COLO668 (cell line): ENCODE data around the gene FXR2.

Experiments
- DNase-seq: peaks from one replicate; lab custom pipeline; 2025; ENCODE audit not compliant: unreplicated experiment; lab: John Stamatoyannopoulos, UW

FXR2 gene

GRCh38 chr17:7589204-7589868 lies 25.4 kb downstream of the FXR2 start:
- peak; percentile 52 for DNase-seq

DNA sequence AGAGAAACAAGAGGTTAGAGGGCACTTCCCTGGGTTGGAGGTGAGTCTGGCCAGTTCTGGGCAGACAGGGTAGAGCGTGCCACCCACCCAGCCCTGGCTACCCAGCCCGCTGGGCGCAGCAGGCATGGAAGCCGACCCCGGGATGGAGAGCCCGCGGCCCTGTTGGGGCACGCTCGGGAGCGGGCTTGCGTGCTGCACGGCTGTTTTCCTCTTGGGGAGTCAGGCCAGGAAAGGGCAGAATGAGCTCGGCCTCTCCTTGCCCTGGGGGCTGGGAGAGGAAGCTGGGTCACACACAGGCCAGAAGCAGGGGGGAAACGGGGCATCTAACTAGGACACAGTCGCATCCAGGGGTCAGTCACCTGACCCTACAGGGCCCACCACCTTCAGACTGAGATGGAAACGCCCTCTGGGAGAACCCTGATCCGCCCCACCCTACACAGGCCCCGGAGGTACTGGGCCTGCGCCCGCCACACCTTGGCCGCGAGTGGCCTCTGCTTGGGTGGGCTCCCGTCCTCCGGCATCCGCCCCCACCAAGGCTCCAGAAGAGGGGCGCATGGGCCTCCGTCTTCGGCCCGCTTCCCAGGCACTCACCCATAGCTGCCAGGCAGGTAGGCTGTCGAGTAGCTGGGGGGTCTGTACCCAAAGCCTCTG lies 26.0 kb downstream of the FXR2 start:
- no peak for DNase-seq

DNA sequence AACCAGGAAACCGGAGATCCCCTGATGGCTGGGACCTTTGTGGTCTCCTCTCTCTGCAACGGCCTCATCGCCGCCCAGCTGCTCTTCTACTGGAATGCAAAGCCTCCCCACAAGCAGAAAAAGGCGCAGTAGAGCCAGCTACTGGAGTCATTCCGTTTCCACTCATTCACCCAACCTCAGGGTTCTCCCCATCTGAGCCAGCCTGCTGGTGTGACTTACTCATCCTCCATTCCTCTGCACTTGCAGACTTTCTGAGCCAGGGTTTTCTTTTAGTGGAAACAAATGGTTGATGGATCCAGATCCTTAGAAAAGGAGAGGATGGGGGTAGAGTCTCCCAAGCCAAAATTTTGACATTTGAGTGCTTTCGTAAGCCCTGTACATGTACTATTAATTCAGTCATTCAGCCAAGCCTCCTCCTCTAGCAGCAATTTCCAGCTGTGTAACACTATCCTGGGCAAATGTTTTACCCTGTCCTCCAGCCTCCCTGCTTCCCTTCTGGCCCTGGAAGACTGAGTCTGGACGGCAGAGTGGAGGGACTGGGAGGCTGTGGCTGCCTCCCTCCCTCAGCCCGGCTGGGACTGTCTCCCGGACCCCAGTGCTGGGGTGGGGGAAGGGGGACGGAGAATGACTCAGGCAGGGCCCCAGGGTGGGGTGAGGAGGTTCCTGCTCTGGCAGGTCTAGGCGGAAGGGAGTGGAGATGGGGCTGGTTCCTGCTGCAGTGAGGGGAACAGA lies 27.1 kb downstream of the FXR2 start:
- no peak for DNase-seq

GRCh38 chr17:7586673-7587419 lies 27.9 kb downstream of the FXR2 start:
- no peak for DNase-seq

DNA sequence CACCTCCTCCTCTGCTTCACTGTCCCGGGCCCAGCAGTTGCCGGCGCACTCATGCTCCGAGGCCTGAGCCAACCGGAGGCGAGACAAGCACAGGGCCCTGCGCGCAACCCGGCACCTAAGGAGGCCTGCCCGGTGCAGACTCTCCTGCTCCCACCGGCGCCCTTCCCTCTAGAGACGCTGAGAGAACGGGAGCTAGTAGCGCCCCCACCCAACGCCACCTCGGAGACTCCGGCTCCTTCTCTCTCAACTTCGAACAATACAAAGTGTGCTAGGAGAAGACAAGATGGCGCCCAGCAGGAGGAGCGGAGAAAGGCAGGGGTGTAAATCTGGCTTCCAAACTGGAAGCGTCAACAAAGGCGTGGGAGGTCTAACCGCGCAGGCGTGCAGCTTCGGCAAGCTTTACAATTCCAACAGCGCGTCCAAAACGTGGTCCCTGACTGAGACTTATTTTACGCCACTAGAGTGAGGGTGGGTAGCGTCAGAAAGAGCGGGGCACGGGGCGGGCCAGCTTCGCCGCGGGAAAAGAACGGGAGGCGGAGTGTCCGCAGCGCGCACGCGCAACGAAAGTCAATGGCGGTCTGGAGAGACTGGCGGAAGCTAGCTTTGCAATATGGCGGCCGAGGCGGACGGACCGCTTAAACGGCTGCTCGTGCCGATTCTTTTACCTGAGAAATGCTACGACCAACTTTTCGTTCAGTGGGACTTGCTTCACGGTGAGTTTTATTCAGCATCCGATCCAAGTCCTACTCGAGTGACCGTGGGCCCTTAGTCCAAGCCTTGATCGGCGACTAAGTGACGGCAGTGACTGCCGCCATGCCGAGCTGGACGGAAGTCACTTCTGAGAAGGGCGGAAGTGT lies 31.2 kb downstream of the FXR2 start, which contains the start of gene MPDU1:
MPDU1 (plus strand) TSS at position 600 of the 857 bp plus-strand sequence; CDS start at position 611, 11 bp downstream.
- peak; percentile 93 for DNase-seq

DNA sequence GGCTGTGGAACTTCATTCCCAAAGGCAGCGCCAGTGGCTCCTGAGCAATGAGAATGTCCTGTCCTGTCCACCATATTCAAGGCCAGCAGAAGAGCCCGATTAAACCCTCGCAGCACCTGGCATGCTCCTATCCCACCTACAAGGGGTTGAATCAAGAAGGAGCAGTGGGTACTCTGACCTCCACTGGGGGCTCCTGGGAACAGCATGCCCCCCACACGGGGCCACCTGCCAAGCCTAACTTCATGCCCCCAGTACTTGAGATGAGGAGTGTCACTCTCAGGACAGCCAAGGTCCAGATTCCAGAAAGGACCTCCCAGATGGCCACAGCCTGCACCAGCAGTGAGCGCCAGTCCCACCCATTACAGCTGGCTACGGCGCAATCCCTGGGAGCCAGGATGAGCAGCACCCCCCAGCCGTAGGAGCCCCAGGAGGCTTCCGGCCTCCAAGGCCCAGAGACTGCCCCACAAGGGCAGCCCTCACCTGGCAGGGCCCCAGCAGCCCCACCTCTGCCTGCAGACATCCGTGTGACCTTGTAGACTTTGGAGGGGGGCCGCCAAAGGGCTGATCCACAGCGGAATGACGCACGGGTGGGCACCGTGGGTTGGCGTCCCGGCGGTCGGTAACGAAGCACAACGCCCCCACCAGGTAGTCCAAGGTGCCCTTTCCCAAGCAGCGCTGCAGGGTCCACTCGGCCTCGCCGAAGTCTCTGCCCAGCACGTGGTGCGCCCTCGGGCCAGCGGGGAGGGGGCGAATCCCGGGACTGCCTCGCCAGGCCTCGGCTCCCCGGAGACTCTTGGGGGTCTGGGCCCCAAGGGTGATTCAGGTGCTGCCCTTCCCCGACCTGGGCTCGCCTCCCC lies 32.1 kb downstream of the FXR2 start:
- DNase-seq, result peak; percentile 31

- DNase-seq, result no peak
These were observed 33.8 kb downstream of the FXR2 start for GRCh38 chr17:7580604-7581575.

GRCh38 chr17:7579834-7580603 lies 34.7 kb downstream of the FXR2 start:
- DNase-seq, result peak; percentile 8

DNA sequence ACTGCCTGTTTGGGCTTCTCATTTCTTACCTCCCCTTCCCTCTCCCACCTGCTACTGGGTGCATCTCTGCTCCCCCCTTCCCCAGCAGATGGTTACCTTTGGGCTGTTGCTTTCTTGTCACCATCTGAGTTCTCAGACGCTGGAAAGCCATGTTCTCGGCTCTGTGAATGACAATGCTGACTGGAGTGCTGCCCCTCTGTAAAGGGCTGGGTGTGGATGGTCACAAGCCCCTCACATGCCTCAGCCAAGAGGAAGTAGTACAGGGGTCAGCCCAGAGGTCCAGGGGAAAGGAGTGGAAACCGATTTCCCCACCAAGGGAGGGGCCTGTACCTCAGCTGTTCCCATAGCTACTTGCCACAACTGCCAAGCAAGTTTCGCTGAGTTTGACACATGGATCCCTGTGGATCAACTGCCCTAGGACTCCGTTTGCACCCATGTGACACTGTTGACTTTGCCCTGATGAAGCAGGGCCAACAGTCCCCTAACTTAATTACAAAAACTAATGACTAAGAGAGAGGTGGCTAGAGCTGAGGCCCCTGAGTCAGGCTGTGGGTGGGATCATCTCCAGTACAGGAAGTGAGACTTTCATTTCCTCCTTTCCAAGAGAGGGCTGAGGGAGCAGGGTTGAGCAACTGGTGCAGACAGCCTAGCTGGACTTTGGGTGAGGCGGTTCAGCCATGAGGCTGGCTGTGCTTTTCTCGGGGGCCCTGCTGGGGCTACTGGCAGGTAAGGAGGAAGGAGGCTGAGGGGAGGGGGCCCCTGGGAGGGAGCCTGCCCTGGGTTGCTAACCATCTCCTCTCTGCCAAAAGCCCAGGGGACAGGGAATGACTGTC lies 35.5 kb downstream of the FXR2 start, which contains the start of gene CD68:
CD68 (plus strand) TSS at position 638 of the 833 bp plus-strand sequence; CDS start at position 678, 40 bp downstream.
- DNase-seq, result peak; percentile 13

GRCh38 chr17:7577327-7578199 lies 37.1 kb downstream of the FXR2 start:
- DNase-seq, result no peak

GRCh38 chr17:7576432-7576937 lies 38.2 kb downstream of the FXR2 start:
- DNase-seq, result no peak

- no peak for DNase-seq
These were observed 38.7 kb downstream of the FXR2 start for GRCh38 chr17:7575959-7576358.

DNA sequence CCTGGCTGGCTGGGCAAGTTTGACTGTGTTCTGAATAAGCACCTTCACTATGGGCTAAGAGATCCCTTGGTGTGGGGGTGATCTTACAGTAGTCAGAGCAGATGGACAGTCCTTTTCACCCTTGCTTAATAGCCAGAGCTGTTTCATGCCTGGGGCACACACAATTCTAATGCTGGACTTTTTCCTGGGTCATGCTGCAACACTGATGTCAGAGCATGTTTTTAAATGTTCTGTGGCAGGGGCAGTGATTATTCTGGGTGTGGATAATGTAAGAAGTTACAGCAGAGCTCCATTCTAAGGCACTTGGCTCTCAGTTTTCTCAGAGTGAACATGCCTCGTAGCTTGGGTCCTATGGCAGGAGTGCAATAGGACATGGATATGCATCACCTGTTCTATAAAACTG lies 39.2 kb downstream of the FXR2 start:
- no peak for DNase-seq

- DNase-seq, result no peak
These were observed 40.3 kb downstream of the FXR2 start for GRCh38 chr17:7574176-7574953.
